BJ (cell line): ENCODE data around the gene CDKN1B. TPM values are rescaled to one million over a fixed set of nuclear protein-coding genes. Genes with fewer than 3 reads are reported as not detected.
A peak's percentile ranks its signal among the peaks of the same experiment; 100 is the strongest.

Experiments
- CTCF ChIA-PET: fragments of 350-600 bp; formaldehyde crosslinking; extraction: SDS; loops from one replicate; lab custom pipeline; 2021; ENCODE audit warnings: antibody characterized with exemption, inconsistent platforms; lab: Yijun Ruan, JAX
- POLR2A ChIA-PET: fragments of 300-600 bp; sonication (Branson Sonifier 250); formaldehyde crosslinking; extraction: SDS; loops from one replicate; lab custom pipeline; 2021; ENCODE audit warnings: antibody characterized with exemption; lab: Charles Lee
- DNase-seq: peaks from one replicate; pipeline ENCODE4 v3.0.0-alpha.2; 2011; ENCODE audit warnings: low read depth
- H3K27me3 ChIP-seq: 2 replicates; pipeline ENCODE4 v1.6.0; 2011; ENCODE audit warnings: low read length; ENCODE audit not compliant: control insufficient read depth, insufficient read depth
- H3K36me3 ChIP-seq: 2 replicates; pipeline ENCODE4 v1.5.1; 2011; ENCODE audit warnings: low read length; ENCODE audit not compliant: control insufficient read depth, insufficient read depth
- H3K4me3 ChIP-seq: 2 replicates; pipeline ENCODE4 v1.5.1; 2011; ENCODE audit warnings: low read depth, mild to moderate bottlenecking, control low read depth, low read length
- CTCF ChIP-seq: IDR thresholded peaks from 2 replicates; pipeline ENCODE4 v1.5.1; 2011; ENCODE audit warnings: low read depth, mild to moderate bottlenecking, control low read depth, inconsistent platforms, low read length, moderate library complexity; ENCODE audit not compliant: insufficient read depth
- polyA plus RNA-seq: library from polyadenylated mRNA; depleted of rRNA; stranded (reverse); fragments of >200 nt; gene quantifications from 2 replicates; pipeline ENCODE4 v1.2.3, GENCODE V29; 2011

Gene CDKN1B
- polyA plus RNA-seq, 1 experiment, result 19.7 TPM

- Histone ChIP-seq H3K27me3 (no peaks in the 10 kb centered on the region), H3K4me3 (no peak overlapping the region), H3K36me3 (no peaks in the 10 kb centered on the region)
- no peak for DNase-seq
- ChIA-PET POLR2A (no interaction called here), CTCF (no interaction called here)
- TF ChIP-seq CTCF, result no peak
These were observed 14.6 kb downstream of the CDKN1B start for GRCh38 chr12:12731785-12732184.

GRCh38 chr12:12733118-12733517, 15.9 kb downstream of the CDKN1B start:
- no peak for DNase-seq
- Histone ChIP-seq H3K27me3 (no peaks in the 10 kb centered on the region), H3K4me3 (no peak overlapping the region), H3K36me3 (no peaks in the 10 kb centered on the region)
- ChIA-PET CTCF (no interaction called here), POLR2A (no interaction called here)
- TF ChIP-seq CTCF, result no peak

GRCh38 chr12:12734054-12734453, 16.9 kb downstream of the CDKN1B start:
- CTCF ChIA-PET, result interaction anchor here (1.3 to 3.7 kb wide), 2 partner anchors 20 to 179 kb away, joined by 4 to 16 read pairs; no protein-coding TSS in a partner anchor
- H3K4me3 ChIP-seq, result no peak overlapping the region
- H3K27me3 ChIP-seq, result no peaks in the 10 kb centered on the region
- H3K36me3 ChIP-seq, result no peaks in the 10 kb centered on the region
- TF ChIP-seq CTCF, result no peak
- DNase-seq, result peak; percentile 85
- POLR2A ChIA-PET, result interaction anchor here (1.5 kb wide), 1 partner anchor 9 kb away, joined by 24 read pairs; no protein-coding TSS in a partner anchor

GRCh38 chr12:12734561-12735071, 17.4 kb downstream of the CDKN1B start:
- H3K36me3 ChIP-seq, result no peaks in the 10 kb centered on the region
- ChIA-PET CTCF (interaction anchor here (0.6 to 3.7 kb wide), 4 partner anchors 19 to 470 kb away, joined by 3 to 16 read pairs (median 4); no protein-coding TSS in a partner anchor), POLR2A (interaction anchor here (0.9 to 1.5 kb wide), 4 partner anchors 8 to 13 kb away, joined by 3 to 24 read pairs (median 4); no protein-coding TSS in a partner anchor)
- peak; percentile 75 for DNase-seq
- H3K4me3 ChIP-seq, result peak overlapping the region; percentile 30
- no peaks in the 10 kb centered on the region for H3K27me3 ChIP-seq
- TF ChIP-seq CTCF, result no peak

GRCh38 chr12:12735301-12735700, 18.1 kb downstream of the CDKN1B start:
- Histone ChIP-seq H3K27me3 (no peaks in the 10 kb centered on the region), H3K36me3 (no peaks in the 10 kb centered on the region), H3K4me3 (peak overlapping the region; percentile 30)
- POLR2A ChIA-PET, result interaction anchor here (0.9 to 1.5 kb wide), 4 partner anchors 9 to 13 kb away, joined by 3 to 24 read pairs (median 4); no protein-coding TSS in a partner anchor
- CTCF ChIA-PET, result interaction anchor here (0.6 to 3.7 kb wide), 5 partner anchors 20 to 362 kb away, joined by 3 to 16 read pairs (median 4); no protein-coding TSS in a partner anchor
- peak; percentile 51 for DNase-seq
- no peak for TF ChIP-seq CTCF
